ENCODE measurements around the gene ISLR.
A peak's percentile ranks its signal among the peaks of the same experiment; 100 is the strongest.

- TF ChIP-seq GABPA (tag; conservative IDR thresholded peaks at IDR 0.05; ENCODE audit: low read depth) (no peak), ELF4 (CRISPR knock-in tag; IDR thresholded peaks at IDR 0.05) (no peak), SMAD3 (CRISPR knock-in tag; conservative IDR thresholded peaks at IDR 0.05) (no peak), NRF1 (conservative IDR thresholded peaks at IDR 0.05 in 1 of 2, IDR thresholded peaks at IDR 0.05 in 1 of 2) (no peak), TSHZ1 (CRISPR knock-in tag; IDR thresholded peaks at IDR 0.05) (no peak), JUN (IDR thresholded peaks at IDR 0.05; ENCODE audit: borderline replicate concordance, low read depth, low read length) (0 out of 2 replicates have a peak, but pooled peaks have one; percentile 35), JUN (CRISPR knock-in tag; IDR thresholded peaks at IDR 0.05; ENCODE audit: borderline replicate concordance) (no peak), PYGO2 (tag; IDR thresholded peaks at IDR 0.05) (no peak), POLR2AphosphoS5 (IDR thresholded peaks at IDR 0.05; ENCODE audit: control insufficient read depth, insufficient read depth, low read depth, low read length) (no peak), MAZ (CRISPR knock-in tag; conservative IDR thresholded peaks at IDR 0.05 in 1 of 2, IDR thresholded peaks at IDR 0.05 in 1 of 2) (no peak), ZNF274 (IDR thresholded peaks at IDR 0.05; ENCODE audit: borderline replicate concordance, low read depth, low read length) (no peak), SMAD1 (IDR thresholded peaks at IDR 0.05; ENCODE audit: low read depth, low read length, partially characterized antibody) (no peak), NFYB (IDR thresholded peaks at IDR 0.05; ENCODE audit: extremely low read depth, insufficient read length) (no peak)
- TF ChIP-seq, protein P1, sequence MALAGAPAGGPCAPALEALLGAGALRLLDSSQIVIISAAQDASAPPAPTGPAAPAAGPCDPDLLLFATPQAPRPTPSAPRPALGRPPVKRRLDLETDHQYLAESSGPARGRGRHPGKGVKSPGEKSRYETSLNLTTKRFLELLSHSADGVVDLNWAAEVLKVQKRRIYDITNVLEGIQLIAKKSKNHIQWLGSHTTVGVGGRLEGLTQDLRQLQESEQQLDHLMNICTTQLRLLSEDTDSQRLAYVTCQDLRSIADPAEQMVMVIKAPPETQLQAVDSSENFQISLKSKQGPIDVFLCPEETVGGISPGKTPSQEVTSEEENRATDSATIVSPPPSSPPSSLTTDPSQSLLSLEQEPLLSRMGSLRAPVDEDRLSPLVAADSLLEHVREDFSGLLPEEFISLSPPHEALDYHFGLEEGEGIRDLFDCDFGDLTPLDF (CRISPR knock-in tag; IDR thresholded peaks at IDR 0.05) = no peak
- TF ChIP-seq, protein P2, sequence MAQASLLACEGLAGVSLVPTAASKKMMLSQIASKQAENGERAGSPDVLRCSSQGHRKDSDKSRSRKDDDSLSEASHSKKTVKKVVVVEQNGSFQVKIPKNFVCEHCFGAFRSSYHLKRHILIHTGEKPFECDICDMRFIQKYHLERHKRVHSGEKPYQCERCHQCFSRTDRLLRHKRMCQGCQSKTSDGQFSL (CRISPR knock-in tag; IDR thresholded peaks at IDR 0.05) = no peak
- TF ChIP-seq, protein P2 (tag; IDR thresholded peaks at IDR 0.05) = no peak
Measured at GRCh38 chr15:74209997-74210671, 36.6 kb downstream of the ISLR start.
